ENCODE data around the gene PITPNM1.

DNA sequence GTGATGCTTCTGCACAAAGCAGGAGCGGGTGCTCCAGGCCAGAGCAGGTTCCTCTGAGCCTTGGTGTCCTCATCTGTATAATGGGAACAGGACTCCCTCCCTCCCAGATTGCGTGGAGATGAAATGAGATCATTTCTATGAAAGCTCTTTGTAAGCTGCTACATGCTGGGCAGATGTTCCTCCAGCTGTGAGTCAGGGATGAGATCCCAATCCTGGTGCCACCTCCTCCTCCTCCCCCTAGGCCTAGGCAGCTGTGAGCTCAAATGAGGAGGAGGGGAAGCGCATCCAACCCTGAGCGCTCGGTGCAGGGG, 25.1 kb upstream of the PITPNM1 start:
- no peak for TF ChIP-seq YY1 (IDR thresholded peaks at IDR 0.05; ENCODE audit: insufficient read depth, insufficient read length)
- no peak for TF ChIP-seq SUZ12 (IDR thresholded peaks at IDR 0.05; ENCODE audit: extremely low read depth, insufficient read depth, insufficient read length)
- no peak for TF ChIP-seq ZNF274 (IDR thresholded peaks at IDR 0.05; ENCODE audit: low read depth, low read length)

Measured in NT2/D1 (cell line).